NCI-H748 (cell line): Measurements from ENCODE around the gene GPR183.

Experiments used
- DNase-seq: peaks from one replicate; lab custom pipeline; 2025; ENCODE audit not compliant: unreplicated experiment; lab: John Stamatoyannopoulos, UW

The GPR183 gene

DNA sequence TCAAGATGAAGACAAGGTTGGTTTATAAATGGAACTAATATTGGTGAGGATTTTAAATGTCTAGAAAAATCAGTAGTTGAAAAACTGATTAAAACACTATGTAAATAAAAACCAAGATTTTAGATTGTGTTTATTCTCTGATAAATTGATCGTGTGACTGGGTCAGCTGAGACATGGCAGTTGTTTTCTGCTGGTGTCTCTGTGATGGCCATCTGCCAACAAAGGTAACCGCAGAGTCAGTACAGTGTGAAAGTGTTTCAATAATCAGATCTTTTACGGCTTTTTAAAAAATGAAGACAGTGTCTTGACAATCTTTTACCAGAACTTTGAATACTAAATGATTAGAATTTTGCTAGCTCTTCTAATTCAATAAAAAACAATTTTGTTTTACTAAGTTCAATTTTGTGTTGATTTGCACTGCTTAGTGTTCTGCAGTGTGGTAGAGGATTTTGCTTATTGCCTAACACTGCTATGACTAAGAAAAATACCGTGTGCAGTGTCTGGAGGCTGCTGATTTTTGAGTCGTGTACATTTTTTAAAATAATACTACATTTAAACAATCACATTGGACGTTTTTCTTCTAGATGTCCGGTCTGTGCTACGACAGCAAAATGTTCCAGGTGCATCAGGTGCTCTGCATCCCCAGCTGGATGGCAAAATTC, 32.7 kb upstream of the GPR183 start:
- no peak for DNase-seq

DNA sequence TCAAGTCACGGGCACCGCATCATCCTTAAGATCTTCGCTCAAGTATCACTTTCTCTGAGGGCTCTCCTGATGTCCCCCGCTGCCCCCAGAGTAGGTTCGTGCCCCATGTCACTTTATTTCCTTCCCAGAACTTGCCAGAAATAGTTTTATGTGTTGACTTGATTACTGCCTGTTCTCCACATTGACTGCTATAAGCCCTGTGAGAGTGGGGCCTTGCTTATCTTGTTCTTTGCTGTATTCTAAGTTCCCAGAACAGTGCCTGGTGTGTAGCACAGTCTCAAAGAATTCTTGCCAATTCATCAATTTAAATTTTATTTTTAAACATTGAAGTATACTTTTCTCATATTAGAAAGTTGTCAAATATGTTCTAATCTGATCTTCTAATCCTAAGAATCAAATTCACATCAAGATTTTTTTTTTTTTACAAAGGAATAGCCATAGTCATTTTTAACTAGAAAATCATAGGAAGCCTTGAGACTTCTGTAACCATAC, 32.1 kb upstream of the GPR183 start:
- DNase-seq: no peak

GRCh38 chr13:99335603-99336002, 28.4 kb upstream of the GPR183 start:
- no peak for DNase-seq

DNA sequence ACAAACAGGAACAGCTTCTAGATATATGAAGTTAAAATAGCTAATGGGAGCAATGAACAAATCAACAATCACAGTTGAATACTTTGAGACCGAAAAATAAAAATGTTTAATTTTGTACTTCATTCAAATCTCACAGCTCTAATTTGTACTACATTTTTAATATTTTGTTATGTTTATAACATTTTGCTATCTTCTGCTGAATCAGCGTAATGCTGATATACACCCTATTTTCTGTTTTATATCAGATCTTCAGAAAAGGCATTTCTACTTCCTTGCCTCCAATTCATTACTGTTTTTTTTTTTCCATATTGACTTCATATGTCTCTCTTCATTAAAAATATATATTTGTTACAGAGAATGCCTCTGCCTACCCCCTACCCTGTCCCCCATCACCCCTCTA, 27.9 kb upstream of the GPR183 start:
- no peak for DNase-seq

GRCh38 chr13:99334221-99334620, 27.0 kb upstream of the GPR183 start:
- no peak for DNase-seq

GRCh38 chr13:99332456-99332855, 25.3 kb upstream of the GPR183 start:
- no peak for DNase-seq

DNA sequence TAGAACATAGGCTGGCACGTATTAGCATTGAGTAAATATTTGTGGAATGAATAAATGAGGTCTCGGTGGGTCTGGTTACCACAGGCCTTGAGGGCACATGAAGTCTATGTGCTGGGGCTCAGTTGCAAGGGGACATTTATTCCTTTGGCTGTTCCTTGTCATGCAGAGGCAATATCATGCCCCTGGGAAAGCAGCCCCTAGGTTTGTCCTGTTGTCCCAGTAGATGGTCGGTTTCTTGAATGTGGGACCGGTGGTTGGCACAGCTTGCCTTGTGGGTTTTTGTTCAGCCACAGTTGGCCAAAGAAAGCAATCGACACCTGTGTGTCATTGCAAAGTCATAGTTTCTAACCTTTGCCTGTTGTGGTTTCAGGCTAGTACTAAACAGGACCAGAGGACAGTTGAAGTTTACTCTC, 24.7 kb upstream of the GPR183 start:
- DNase-seq: peak; percentile 15

DNA sequence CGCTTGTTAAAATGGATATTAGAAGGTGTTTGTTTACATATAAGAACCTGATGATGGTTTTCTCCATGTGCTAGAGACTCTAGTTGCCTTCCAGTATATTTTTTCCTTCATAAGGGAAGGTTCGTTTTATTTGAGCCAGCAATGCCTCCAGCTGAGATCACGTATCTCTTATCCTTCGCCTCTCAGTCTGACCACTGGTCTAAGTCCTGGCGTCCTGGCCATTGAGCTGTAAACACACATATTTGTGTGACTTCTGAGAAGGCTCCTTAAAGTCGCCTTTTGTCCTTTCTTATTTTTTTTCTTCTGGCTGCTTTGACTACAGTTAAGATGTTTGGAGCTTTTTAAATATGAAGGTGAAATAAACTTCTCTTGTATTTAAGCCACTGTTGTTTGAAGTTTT, 23.7 kb upstream of the GPR183 start:
- DNase-seq: no peak

GRCh38 chr13:99329477-99329876, 22.3 kb upstream of the GPR183 start:
- DNase-seq: no peak

DNA sequence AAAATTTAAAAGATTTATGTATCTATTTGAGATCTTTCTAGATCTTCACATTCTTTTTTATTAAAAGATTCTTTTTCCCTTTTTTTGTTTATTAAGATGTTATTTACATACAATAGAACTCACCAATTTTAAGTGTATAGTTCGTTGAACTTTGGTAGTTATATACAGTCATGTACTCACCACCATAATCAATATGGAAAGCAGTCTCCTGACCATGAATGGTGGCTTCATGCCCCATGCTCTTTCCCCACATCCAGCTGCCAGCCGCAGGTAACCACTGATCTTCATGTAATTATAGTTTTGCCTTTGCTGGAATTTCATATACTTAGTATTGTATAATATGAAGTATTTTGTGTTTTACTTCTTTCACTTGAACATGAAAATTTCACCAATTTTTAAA, 20.6 kb upstream of the GPR183 start:
- no peak for DNase-seq

- no peak for DNase-seq
Measured at GRCh38 chr13:99327126-99327525, 19.9 kb upstream of the GPR183 start.

DNA sequence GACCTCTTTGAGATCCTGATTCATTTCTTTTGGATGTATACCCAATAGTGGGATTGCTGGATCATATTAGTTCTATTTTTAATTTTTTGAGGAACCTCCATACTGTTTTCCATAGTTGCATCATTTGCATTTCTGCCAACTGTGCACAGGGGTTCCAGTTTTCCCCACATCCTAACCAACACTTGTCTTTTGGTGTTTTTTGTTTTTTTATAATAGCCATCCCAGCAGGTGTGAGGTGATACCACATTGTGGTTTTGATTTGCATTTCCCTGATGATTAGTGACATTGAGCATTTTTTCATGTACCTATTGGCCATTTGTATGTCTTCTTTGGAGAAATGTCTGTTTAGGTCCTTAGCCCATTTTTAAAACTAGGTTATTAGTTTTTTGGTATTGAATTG, 18.8 kb upstream of the GPR183 start:
- no peak for DNase-seq

DNA sequence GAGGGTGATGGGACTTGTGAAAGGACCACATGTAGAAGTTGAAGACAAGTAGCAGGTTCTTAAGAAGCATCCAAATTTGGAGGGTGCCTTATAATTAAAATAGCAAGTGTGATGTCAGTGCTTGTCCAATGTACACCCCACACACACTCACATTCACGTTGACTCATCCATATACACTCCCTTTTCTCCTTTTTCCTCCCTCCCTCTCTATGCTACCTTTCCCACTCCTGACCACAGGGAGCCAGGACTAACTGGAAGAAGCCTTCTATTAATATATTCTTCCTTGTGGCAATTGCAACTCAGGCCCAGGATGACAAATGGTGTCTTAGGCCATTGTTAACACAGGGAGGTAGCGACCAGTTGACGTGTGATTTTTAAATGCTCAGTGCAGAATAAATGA, 16.3 kb upstream of the GPR183 start:
- no peak for DNase-seq

- no peak for DNase-seq
Measured at GRCh38 chr13:99322297-99323103, 15.3 kb upstream of the GPR183 start.

DNA sequence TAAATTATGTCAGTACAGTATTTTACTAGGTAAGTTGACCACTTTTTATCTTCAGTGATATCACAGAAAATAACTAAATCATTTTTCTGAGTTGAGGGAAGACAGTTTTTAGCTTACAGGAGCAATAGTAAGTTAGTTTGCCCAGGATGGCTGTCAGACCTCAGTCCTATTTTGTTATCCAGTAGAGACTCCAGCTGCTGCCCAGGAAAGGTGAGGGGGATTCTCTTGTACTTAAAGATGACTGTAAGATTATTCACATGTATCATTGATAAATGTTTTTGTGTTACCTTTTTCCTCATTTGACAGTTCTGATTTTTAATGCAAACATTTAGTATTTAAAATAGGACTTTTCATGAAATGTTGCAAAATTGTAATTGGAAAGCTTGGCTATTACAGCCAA, 14.5 kb upstream of the GPR183 start:
- no peak for DNase-seq

DNA sequence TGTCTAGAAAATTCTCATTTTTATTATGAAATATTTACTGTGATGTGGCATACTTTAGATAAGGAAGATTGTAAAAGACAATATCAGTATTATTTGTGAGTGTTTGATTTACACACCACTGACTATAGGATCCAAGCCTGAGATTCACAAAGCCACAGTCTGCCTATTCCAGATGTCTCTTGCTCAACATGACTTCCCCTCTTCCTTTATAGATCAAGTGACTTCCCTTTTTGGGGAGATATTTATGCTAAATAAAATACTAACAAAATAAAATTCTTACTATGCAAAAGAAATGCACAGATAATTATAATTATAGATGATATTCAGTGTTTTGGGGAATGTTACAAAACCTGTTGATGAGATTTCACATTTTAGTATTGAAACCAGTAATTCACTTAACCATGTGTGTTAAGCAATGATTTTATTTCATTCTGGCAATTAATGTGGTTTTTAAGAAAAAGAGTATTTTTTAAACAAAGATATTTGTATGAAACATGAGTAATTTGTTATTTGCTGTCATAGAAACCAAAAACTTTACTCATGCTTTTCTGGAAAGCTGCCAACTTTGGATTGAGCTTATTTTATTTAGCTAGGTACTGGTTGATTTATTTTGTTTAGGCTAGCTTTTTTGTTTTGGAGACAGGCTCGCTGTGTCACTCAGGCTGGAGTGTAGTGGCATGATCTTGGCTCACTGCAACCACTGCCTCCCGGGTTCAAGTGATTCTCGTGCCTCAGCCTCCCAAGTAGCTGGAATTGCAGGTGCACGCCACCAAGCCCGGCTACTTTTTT, 13.7 kb upstream of the GPR183 start:
- peak; percentile 9 for DNase-seq

DNA sequence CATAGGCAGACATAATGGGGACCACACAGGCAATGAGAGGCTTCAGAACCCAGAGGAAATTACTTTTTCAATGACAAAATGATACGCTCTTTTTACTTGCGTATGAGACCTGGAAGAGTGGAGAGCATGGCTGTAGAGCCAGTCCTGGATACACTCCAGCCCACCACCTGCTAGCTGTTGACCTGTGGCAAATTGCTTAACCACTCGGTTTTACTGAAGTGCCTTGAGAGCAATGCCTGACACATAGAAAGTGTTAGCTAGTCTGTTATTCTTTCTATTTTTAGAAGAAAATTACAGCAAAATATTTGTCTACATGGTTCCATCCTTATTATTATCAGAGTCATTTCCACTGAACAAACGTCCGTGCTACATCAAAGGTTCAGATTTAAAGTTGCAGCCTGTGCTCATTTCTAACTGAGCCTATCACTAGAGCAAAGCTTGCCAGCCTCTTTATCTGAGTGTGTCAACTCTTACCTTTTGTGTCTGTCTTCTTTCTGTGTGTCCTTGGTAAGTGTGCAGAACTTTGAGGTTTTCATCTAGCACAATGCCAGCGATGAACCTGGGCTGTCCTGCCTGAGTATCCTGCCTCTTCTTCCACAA, 9.6 kb upstream of the GPR183 start:
- peak; percentile 97 for DNase-seq

DNA sequence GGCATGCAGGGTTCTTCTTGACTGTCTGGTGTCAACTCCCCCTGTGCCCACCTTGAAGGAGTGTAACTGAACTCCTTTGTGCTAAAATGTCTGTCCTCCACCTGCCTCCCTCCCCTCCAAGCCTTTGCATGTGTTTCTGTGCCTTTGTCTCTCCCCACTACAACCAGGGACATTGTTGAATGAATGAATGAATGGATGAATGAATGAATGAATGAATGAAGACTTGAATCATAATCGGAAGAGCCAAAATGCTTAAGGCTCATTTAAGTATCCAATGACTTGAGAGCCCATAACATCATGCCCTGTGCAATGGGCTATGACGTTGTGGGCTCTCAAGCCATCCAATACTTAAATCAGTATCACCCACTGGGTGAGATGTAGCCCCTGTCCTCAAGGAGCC, 9.0 kb upstream of the GPR183 start:
- no peak for DNase-seq

GRCh38 chr13:99315186-99315585, 8.0 kb upstream of the GPR183 start:
- DNase-seq: no peak

- DNase-seq: peak; percentile 17
Measured at GRCh38 chr13:99314640-99315176, 7.5 kb upstream of the GPR183 start.

- peak; percentile 35 for DNase-seq
Measured at GRCh38 chr13:99313941-99314340, 6.7 kb upstream of the GPR183 start.
